Vagina (tissue), 2 donors: ENCODE measurements around the gene SFT2D3.

Experiments
- POLR2A ChIP-seq, 2 donors: fragments of 450-650 bp; IDR thresholded peaks; one replicate each; pipeline ENCODE4 v1.6.1; 2017; ENCODE audit warnings: antibody characterized with exemption in 2 of 2, mild to moderate bottlenecking in 2 of 2, moderate library complexity in 2 of 2
- TF ChIP-seq, protein P1 (sequence below), 3 experiments: fragments of 450-650 bp in 2 of 3; fragments of 200-600 bp in 1 of 3; sonication (generic) in 1 of 3; IDR thresholded peaks; one replicate each; pipeline ENCODE4 v1.5.1; 2017 to 2019; ENCODE audit warnings: antibody characterized with exemption in 3 of 3, mild to moderate bottlenecking in 2 of 3, moderate library complexity in 2 of 3

DNA sequence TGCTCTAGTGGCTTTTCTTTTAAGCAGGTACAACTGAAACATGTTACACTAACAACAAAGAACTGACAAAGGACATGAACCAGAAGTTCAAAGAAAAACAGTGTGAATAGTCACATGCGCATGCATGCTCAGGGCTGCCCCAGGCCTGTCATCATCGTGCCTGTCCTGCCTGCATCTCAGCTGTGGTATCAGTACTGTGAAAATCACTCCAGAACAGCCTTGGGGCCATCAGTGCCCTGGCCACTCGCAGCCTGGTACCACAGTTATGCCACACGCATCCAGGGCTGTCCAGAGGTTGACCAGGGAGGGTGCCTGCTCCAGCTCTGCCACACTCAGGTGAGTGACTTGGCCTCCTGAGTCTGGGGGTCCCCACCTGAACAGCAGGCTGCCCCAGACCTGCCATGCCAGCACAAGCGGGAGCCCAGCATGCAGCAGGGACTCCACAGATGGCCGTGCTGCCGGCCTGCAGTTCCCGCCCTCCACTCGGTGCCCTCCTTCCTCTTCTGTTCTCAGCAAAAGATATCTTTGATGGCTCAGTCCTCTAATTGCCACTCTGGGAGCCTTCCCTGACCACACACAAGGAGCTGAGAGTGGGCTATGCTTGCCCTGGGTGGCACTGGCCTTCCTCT lies 38.2 kb upstream of the SFT2D3 start:
- TF ChIP-seq, protein P1, sequence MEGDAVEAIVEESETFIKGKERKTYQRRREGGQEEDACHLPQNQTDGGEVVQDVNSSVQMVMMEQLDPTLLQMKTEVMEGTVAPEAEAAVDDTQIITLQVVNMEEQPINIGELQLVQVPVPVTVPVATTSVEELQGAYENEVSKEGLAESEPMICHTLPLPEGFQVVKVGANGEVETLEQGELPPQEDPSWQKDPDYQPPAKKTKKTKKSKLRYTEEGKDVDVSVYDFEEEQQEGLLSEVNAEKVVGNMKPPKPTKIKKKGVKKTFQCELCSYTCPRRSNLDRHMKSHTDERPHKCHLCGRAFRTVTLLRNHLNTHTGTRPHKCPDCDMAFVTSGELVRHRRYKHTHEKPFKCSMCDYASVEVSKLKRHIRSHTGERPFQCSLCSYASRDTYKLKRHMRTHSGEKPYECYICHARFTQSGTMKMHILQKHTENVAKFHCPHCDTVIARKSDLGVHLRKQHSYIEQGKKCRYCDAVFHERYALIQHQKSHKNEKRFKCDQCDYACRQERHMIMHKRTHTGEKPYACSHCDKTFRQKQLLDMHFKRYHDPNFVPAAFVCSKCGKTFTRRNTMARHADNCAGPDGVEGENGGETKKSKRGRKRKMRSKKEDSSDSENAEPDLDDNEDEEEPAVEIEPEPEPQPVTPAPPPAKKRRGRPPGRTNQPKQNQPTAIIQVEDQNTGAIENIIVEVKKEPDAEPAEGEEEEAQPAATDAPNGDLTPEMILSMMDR (IDR thresholded peaks at IDR 0.05): no peak
- no peak for TF ChIP-seq POLR2A (IDR thresholded peaks at IDR 0.05)
